Hair follicular keratinocyte (primary cell): ENCODE measurements around the gene MCM6. TPM values are rescaled to one million over a fixed set of nuclear protein-coding genes. Genes with fewer than 3 reads are reported as not detected.

Source experiments
- total RNA-seq: library from RNA; depleted of rRNA; stranded (reverse); fragments of >200 nt; gene quantifications from 2 replicates; pipeline ENCODE4 v1.2.3, GENCODE V29; 2015

The MCM6 gene
- total RNA-seq: 15.6 and 33.6 TPM in 2 replicates

DNA sequence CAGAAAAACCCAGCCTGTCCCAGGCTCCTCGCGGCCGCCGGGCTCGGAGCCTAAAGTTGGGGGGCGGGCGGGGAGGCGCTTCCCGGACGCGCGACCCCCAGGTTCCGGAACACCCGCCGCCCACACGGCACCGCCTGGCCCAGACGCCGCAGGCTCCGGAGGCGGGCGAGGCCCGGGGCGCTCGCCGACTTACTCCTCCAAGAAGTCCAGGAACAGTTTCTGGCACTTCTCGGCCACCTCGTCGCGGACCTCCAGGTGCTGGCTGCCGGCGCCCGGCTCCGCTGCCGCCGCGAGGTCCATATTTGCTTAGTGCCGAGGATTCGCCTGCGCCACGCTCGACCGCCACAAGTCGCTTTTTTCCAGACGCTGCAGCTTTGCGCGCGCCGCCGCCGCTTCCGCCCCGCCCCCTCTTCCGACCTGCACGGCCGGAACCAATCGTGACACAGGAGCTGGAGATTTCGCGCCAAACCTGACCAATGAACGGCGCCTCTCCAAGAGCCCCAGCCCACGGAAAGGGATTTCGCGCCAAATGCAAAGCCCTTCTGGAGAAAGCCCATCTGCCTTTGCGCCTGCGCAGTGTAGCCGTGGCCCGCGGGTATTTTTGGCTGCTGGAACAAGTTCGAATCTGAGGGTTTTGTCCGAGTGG, at the start of gene MCM6:
MCM6 (minus strand) TSS at position 378 of the 646 bp plus-strand sequence; CDS start at position 300, 78 bp downstream.

DNA sequence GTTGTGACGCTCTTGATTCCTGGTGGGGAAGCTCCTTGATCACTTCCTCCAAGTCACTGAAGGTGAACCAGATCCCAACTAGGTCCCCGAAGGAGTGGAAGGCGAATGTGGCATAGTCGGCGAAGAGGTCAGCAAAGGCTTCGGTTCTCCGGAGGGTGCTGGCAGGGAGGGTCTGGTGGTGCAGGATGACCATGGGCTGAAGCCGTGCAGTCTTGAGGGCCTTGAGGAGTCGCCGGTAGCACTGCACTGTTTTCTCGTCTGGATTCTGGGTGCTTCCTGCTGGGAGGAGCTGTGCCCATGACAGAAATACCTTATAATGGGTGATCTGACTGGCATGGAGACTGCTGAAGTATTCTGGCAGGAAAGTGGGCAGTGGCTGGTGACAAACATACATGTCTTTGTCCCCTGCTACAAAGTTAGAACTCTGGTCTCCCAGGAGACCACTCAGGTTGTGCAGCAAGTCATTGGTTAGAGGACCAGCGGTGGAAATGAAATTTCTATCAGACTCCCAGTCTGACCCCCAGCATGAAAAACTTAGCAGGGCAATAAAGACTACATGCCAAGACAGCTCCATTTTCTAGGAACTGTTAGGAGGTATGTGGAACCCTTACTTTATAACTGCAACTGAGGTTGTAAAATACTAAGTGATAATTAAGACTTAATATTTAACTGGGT, 39.5 kb downstream of the MCM6 start, which contains the start of gene LCT:
LCT (minus strand) TSS at position 589 of the 675 bp plus-strand sequence; CDS start at position 574, 15 bp downstream.

Other genes with a start within 250 kb of the MCM6 start
- 37.4 and 39.9 TPM in 2 replicates for gene UBXN4, start 134.6 kb downstream of the MCM6 start, total RNA-seq
- gene LCT, start 39.3 kb downstream of the MCM6 start, total RNA-seq: 0.04 and 0.08 TPM in 2 replicates
- gene DARS1, start 109.2 kb upstream of the MCM6 start, total RNA-seq: 72.8 and 80.5 TPM in 2 replicates
- gene CXCR4, start 241.7 kb upstream of the MCM6 start, total RNA-seq: not detected in 2 replicates